Right atrium auricular region (tissue), 2 donors: ENCODE results near the gene JMJD7. TPM values are rescaled to one million over a fixed set of nuclear protein-coding genes. Genes with fewer than 3 reads are reported as not detected.

Experiments
- DNase-seq: peaks from one replicate; pipeline ENCODE4 v3.0.0-alpha.2; 2019; ENCODE audit warnings: low spot score
- H3K27ac ChIP-seq, 2 donors: fragments of 200-600 bp; sonication (generic); 1 replicate in 1 of 2; 2 replicates in 1 of 2; pipeline ENCODE4 v1.5.1; 2016 to 2019
- H3K27me3 ChIP-seq, 2 donors: fragments of 200-600 bp; sonication (generic); one replicate each; pipeline versions ENCODE4 v1.5.1 to v1.6.0; 2017 to 2019
- H3K36me3 ChIP-seq: fragments of 200-600 bp; sonication (generic); one replicate; pipeline ENCODE4 v1.5.1; 2016
- H3K4me1 ChIP-seq, 2 donors: fragments of 200-600 bp; sonication (generic); one replicate each; pipeline versions ENCODE4 v1.5.1 to v1.6.0; 2017 to 2019
- H3K4me3 ChIP-seq, 2 donors: fragments of 200-600 bp; sonication (generic); 1 replicate in 1 of 2; 2 replicates in 1 of 2; pipeline ENCODE4 v1.5.1; 2017 to 2019; ENCODE audit warnings: mild to moderate bottlenecking in 1 of 2, moderate library complexity in 1 of 2
- H3K9me3 ChIP-seq, 2 donors: fragments of 200-600 bp; sonication (generic); one replicate each; pipeline ENCODE4 v1.5.1; 2019
- CTCF ChIP-seq, 2 donors: fragments of 200-600 bp; sonication (generic); IDR thresholded peaks; one replicate each; pipeline ENCODE4 v1.5.1; 2019; ENCODE audit warnings: antibody characterized with exemption in 2 of 2
- total RNA-seq, 2 donors: library from RNA; depleted of rRNA; stranded (reverse); fragments of >200 nt; gene quantifications; one replicate each; pipeline ENCODE4 v1.1.0, GENCODE V29; 2016

The JMJD7 gene
- total RNA-seq, 2 donors from 2014 or later, result 6.4 to 11.7 TPM

GRCh38 chr15:41882689-41883483 lies 55.0 kb downstream of the JMJD7 start:
- H3K27ac ChIP-seq, result peak overlapping the region in 1 of 2 donors; percentile 35
- no peak for DNase-seq
- H3K4me3 ChIP-seq, result peak overlapping the region in 1 of 2 donors; percentile 38
- H3K27me3 ChIP-seq, result no peaks in the 10 kb centered on the region
- no peaks in the 10 kb centered on the region for H3K36me3 ChIP-seq
- no peak for TF ChIP-seq CTCF (IDR thresholded peaks at IDR 0.05)
- H3K9me3 ChIP-seq, result no peaks in the 10 kb centered on the region
- peaks cover 0 to 22% of the 10 kb centered on the region in 2 donors for H3K4me1 ChIP-seq

GRCh38 chr15:41883484-41883825 lies 55.6 kb downstream of the JMJD7 start:
- no peak overlapping the region for H3K27ac ChIP-seq

GRCh38 chr15:41884458-41884857 lies 56.6 kb downstream of the JMJD7 start:
- Histone ChIP-seq H3K9me3 (no peaks in the 10 kb centered on the region), H3K27me3 (no peaks in the 10 kb centered on the region), H3K27ac (no peak overlapping the region), H3K4me3 (no peak overlapping the region), H3K36me3 (no peaks in the 10 kb centered on the region), H3K4me1 (peaks cover 0 to 18% of the 10 kb centered on the region in 2 donors)
- TF ChIP-seq CTCF (IDR thresholded peaks at IDR 0.05), result no peak
- DNase-seq, result no peak

More at GRCh38 chr15:41883484-41883825, 55.6 kb downstream of the JMJD7 start:
- no peaks in the 10 kb centered on the region for H3K27me3 ChIP-seq
- no peak overlapping the region for H3K4me3 ChIP-seq
- H3K4me1 ChIP-seq, result peaks cover 0 to 18% of the 10 kb centered on the region in 2 donors
- no peak for TF ChIP-seq CTCF (IDR thresholded peaks at IDR 0.05)
- no peaks in the 10 kb centered on the region for H3K36me3 ChIP-seq
- DNase-seq, result no peak
- no peaks in the 10 kb centered on the region for H3K9me3 ChIP-seq

GRCh38 chr15:41885321-41885720 lies 57.4 kb downstream of the JMJD7 start:
- Histone ChIP-seq H3K27ac (no peak overlapping the region), H3K9me3 (no peaks in the 10 kb centered on the region), H3K4me3 (no peak overlapping the region), H3K4me1 (peaks cover 0 to 18% of the 10 kb centered on the region in 2 donors), H3K36me3 (no peaks in the 10 kb centered on the region), H3K27me3 (no peaks in the 10 kb centered on the region)
- no peak for TF ChIP-seq CTCF (IDR thresholded peaks at IDR 0.05)
- DNase-seq, result no peak

GRCh38 chr15:41885841-41886240 lies 57.9 kb downstream of the JMJD7 start:
- TF ChIP-seq CTCF (IDR thresholded peaks at IDR 0.05), result no peak
- peaks cover 0 to 18% of the 10 kb centered on the region in 2 donors for H3K4me1 ChIP-seq
- H3K27me3 ChIP-seq, result no peaks in the 10 kb centered on the region
- no peaks in the 10 kb centered on the region for H3K36me3 ChIP-seq
- no peaks in the 10 kb centered on the region for H3K9me3 ChIP-seq
- no peak overlapping the region for H3K4me3 ChIP-seq
- H3K27ac ChIP-seq, result no peak overlapping the region
- DNase-seq, result no peak

GRCh38 chr15:41886741-41887140 lies 58.8 kb downstream of the JMJD7 start:
- H3K9me3 ChIP-seq, result no peaks in the 10 kb centered on the region
- H3K4me1 ChIP-seq, result peaks cover 0 to 18% of the 10 kb centered on the region in 2 donors
- no peaks in the 10 kb centered on the region for H3K36me3 ChIP-seq
- H3K27me3 ChIP-seq, result no peaks in the 10 kb centered on the region
- no peak for DNase-seq
- no peak overlapping the region for H3K4me3 ChIP-seq
- no peak for TF ChIP-seq CTCF (IDR thresholded peaks at IDR 0.05)
- no peak overlapping the region for H3K27ac ChIP-seq
